Measurements from ENCODE around the gene PTGIR.
A peak's percentile ranks its signal among the peaks of the same experiment; 100 is the strongest.

Gene PTGIR

DNA sequence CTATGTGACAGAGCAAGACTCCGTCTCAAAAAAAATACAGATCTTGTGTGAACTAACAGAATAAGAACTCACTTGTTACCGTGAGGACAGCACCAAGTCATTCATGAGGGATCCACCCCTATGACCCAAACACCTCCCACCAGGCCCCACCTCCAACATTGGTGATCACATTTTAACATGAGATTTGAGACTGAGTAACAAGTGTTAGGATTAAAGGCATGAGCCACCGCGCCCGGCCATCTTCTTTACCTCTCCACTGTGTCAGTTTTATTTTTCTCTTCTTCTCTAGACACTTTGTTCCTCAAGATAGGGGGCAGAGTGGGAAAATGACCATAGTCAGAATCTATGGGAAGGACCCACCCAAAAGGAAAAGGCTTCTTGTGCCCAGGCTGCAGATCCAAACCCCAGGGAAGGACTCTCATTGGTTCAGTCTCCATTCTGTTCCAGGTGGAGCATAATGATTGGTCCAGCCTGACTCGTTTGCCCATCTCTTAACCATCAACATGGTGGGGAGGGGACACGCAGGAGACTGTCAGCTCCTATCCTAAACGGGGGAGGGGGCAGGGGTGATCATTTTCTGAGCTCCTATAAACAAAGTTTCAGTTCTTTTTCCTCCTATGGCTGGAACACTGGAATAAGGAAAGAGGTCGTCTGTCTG is 25.0 kb downstream of the PTGIR start:
- Histone ChIP-seq H3K4me3 (ENCODE audit: low read depth, low read length) (peak overlapping the region; percentile 92), H3K36me3 (replicated peaks) (no peaks in the 10 kb centered on the region), H3K27ac (peak overlapping the region; percentile 100), H3K27me3 (replicated peaks) (no peaks in the 10 kb centered on the region)
- in situ Hi-C loops (cut with HindIII; ENCODE audit: low pct_ligation_motif_present, low sequenced_read_pairs) = no loop called here
- no peak for DNase-seq
- no peak for TF ChIP-seq CTCF (IDR thresholded peaks at IDR 0.05; ENCODE audit: low read depth, low read length, missing control alignments)

DNA sequence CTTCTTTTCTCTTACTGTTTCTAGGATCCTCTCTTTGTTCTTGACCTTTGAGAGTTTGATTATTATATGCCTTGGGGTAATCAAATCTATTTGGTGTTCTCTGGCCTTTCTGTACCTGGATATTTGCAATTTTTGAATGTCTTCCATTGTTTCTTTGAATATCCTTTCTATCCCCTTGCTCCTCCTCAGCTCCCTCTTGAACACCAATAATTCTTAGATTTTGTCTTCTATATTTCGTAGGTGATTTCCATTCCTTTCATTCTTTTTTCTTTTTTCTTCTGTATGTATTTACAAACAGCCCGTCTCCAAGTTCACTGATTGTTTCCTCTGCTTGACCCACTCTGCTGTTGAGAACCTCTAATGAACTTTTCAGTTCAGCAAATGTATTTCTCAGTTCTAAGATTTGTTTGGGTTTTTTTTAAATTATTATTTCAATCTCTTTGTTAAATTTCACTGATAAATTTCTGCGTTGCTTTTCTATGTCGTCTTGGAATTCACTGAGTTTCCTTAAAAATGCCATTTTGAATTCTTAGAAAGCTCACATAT is 26.4 kb downstream of the PTGIR start:
- no peak for TF ChIP-seq CTCF (IDR thresholded peaks at IDR 0.05; ENCODE audit: low read depth, low read length, missing control alignments)
- in situ Hi-C loops (cut with HindIII; ENCODE audit: low pct_ligation_motif_present, low sequenced_read_pairs) = no loop called here
- no peak overlapping the region for H3K4me3 ChIP-seq (ENCODE audit: low read depth, low read length)
- no peak overlapping the region for H3K27ac ChIP-seq
- no peaks in the 10 kb centered on the region for H3K36me3 ChIP-seq (replicated peaks)
- H3K27me3 ChIP-seq (replicated peaks) = no peaks in the 10 kb centered on the region
- DNase-seq = no peak

DNA sequence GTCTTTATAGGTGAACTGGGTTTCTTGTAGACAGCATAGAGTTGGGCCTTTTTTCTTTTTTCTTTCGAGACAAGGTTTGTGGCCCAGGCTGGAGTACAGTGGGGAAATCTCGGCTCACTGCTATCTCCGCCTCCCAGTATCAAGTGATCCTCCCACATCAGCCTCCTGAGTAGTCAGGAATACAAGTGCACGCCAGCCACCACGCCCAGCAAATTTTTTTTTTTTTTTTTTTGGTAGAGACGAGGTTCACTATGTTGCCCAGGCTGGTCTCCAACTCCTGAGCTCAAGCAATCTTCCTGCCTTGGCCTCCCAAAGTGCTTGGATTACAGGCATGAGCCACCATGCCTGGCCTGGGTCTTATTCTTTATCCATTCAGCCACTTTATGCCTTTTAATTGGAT is 28.9 kb downstream of the PTGIR start:
- H3K27me3 ChIP-seq (replicated peaks) = no peaks in the 10 kb centered on the region
- no peak overlapping the region for H3K4me3 ChIP-seq (ENCODE audit: low read depth, low read length)
- no peak overlapping the region for H3K27ac ChIP-seq
- no peaks in the 10 kb centered on the region for H3K36me3 ChIP-seq (replicated peaks)
- in situ Hi-C loops (cut with HindIII; ENCODE audit: low pct_ligation_motif_present, low sequenced_read_pairs) = no loop called here
- TF ChIP-seq CTCF (IDR thresholded peaks at IDR 0.05; ENCODE audit: low read depth, low read length, missing control alignments) = no peak
- no peak for DNase-seq

DNA sequence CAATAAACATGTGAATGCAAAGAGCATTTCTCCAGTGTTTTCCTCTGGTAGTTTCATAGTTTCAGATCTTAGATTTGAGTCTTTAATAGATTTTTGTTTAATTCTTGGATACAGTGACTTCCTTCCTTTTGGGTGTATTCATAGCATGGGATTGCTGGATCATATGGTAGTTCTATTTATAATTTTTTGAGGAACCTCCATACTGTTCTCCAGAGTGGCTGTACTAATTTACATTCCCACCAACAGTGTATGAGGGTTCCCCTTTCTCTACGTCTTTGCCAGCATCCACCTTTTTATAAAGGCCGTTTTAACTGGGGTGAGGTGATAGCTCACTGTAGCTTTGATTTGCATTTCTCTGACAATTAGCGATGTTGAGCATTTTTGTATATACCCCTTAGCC is 33.0 kb downstream of the PTGIR start:
- in situ Hi-C loops (cut with HindIII; ENCODE audit: low pct_ligation_motif_present, low sequenced_read_pairs) = no loop called here
- TF ChIP-seq CTCF (IDR thresholded peaks at IDR 0.05; ENCODE audit: low read depth, low read length, missing control alignments) = no peak

GRCh38 chr19:46591254-46591653 is 33.6 kb downstream of the PTGIR start:
- H3K4me3 ChIP-seq (ENCODE audit: low read depth, low read length) = no peak overlapping the region
- TF ChIP-seq CTCF (IDR thresholded peaks at IDR 0.05; ENCODE audit: low read depth, low read length, missing control alignments) = no peak
- no peaks in the 10 kb centered on the region for H3K27me3 ChIP-seq (replicated peaks)
- DNase-seq = no peak
- in situ Hi-C loops (cut with HindIII; ENCODE audit: low pct_ligation_motif_present, low sequenced_read_pairs) = no loop called here
- no peak overlapping the region for H3K27ac ChIP-seq
- H3K36me3 ChIP-seq (replicated peaks) = no peaks in the 10 kb centered on the region

More for the DNA sequence above, 33.0 kb downstream of the PTGIR start:
- no peak overlapping the region for H3K4me3 ChIP-seq (ENCODE audit: low read depth, low read length)
- H3K27me3 ChIP-seq (replicated peaks) = no peaks in the 10 kb centered on the region
- H3K36me3 ChIP-seq (replicated peaks) = no peaks in the 10 kb centered on the region
- no peak for DNase-seq
- H3K27ac ChIP-seq = no peak overlapping the region

GRCh38 chr19:46587861-46588260 is 37.0 kb downstream of the PTGIR start:
- no peaks in the 10 kb centered on the region for H3K36me3 ChIP-seq (replicated peaks)
- H3K27me3 ChIP-seq (replicated peaks) = no peaks in the 10 kb centered on the region
- in situ Hi-C loops (cut with HindIII; ENCODE audit: low pct_ligation_motif_present, low sequenced_read_pairs) = no loop called here
- H3K4me3 ChIP-seq (ENCODE audit: low read depth, low read length) = no peak overlapping the region
- H3K27ac ChIP-seq = no peak overlapping the region
- TF ChIP-seq CTCF (IDR thresholded peaks at IDR 0.05; ENCODE audit: low read depth, low read length, missing control alignments) = no peak
- DNase-seq = no peak
